Epithelial cell of proximal tubule (primary cell): ENCODE measurements around the gene TAS1R3. TPM values are rescaled to one million over a fixed set of nuclear protein-coding genes. Genes with fewer than 3 reads are reported as not detected.
"Not testable (repeated sequence)": the region's sequence is repeated elsewhere in the genome, so short reads cannot be mapped to it uniquely, and the experiment has no call there.

Experiments
- DNase-seq: peaks from one replicate; pipeline ENCODE4 v3.0.0-alpha.2; 2011; ENCODE audit warnings: low read depth
- H3K4me3 ChIP-seq: 2 replicates; pipeline ENCODE4 v1.5.1; 2011; ENCODE audit warnings: low read depth, mild to moderate bottlenecking, low read length
- CTCF ChIP-seq: conservative IDR thresholded peaks from 2 replicates; pipeline ENCODE4 v1.5.1; 2012; ENCODE audit warnings: low read depth, mild to moderate bottlenecking, low read length
- total RNA-seq: library from RNA; depleted of rRNA; stranded (reverse); fragments of >200 nt; gene quantifications from 2 replicates; pipeline ENCODE4 v1.2.3, GENCODE V29; 2015

Gene TAS1R3
- total RNA-seq, 1 donor from 2014 or later: not detected

- H3K4me3 ChIP-seq: no peak overlapping the region
- no peak for TF ChIP-seq CTCF
- no peak for DNase-seq
These were observed 33.2 kb downstream of the TAS1R3 start for GRCh38 chr1:1364266-1364665.

GRCh38 chr1:1365875-1366698, 35.0 kb downstream of the TAS1R3 start:
- no peak for DNase-seq
- H3K4me3 ChIP-seq: no peak overlapping the region
- no peak for TF ChIP-seq CTCF

- no peak for DNase-seq
- no peak overlapping the region for H3K4me3 ChIP-seq
- TF ChIP-seq CTCF: no peak
These were observed 35.6 kb downstream of the TAS1R3 start for GRCh38 chr1:1366699-1367066.

GRCh38 chr1:1367315-1367714, 36.2 kb downstream of the TAS1R3 start:
- TF ChIP-seq CTCF: no peak
- DNase-seq: no peak
- no peak overlapping the region for H3K4me3 ChIP-seq

DNA sequence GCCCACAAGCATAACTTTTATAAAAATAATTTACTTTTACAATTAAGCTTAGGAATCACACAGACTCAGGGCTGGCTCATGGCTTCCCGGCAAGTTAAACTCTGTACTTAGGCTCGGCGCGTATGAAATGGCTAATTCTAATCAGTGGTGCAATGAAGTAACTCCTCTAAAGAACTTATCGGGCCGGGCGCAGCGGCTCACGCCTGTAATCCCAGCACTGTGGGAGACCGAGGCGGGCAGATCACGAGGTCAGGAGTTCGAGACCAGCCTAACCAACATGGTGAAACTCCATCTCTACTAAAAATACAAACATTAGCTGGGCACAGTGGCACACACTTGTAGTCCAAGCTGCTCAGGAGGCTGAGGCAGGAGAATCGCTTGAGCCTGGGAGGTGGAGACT, 39.0 kb downstream of the TAS1R3 start:
- H3K4me3 ChIP-seq, DNase-seq: not testable (repeated sequence)

- DNase-seq: no peak
- no peak for TF ChIP-seq CTCF
- no peak overlapping the region for H3K4me3 ChIP-seq
These were observed 39.8 kb downstream of the TAS1R3 start for GRCh38 chr1:1370771-1371300.

DNA sequence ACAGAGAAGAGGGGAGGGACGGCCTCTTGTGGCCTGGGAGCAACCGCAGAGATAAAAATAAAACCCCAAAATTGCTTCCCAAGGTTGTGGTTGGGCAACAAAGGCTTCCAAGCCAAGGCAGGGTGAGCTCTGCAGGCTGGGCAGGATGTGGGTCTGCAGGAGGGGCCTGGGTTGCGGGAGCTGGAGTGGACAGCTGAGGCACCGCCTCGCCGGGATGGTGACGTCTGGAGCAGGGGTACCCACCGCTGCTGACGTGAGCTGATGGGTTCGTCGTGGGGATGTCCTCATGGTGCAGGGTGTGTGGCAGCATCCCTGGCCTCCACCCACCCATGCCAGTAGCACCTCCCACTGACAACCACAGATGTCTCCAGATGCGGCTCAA, 40.3 kb downstream of the TAS1R3 start:
- no peak for DNase-seq

More for the DNA sequence above, 40.3 kb downstream of the TAS1R3 start:
- TF ChIP-seq CTCF: no peak
- H3K4me3 ChIP-seq: no peak overlapping the region
